MM.1S (cell line): Measurements from ENCODE around the gene MYL5.

Source experiments
- DNase-seq: peaks from one replicate; pipeline ENCODE4 v3.0.0-alpha.2; 2015
- H2AFZ ChIP-seq: fragments of 300-600 bp; sonication (generic); 2 replicates; pipeline ENCODE4 v1.6.0; 2016; ENCODE audit warnings: antibody characterized with exemption, low read length
- H3F3A ChIP-seq: fragments of 300-600 bp; sonication (generic); 2 replicates; pipeline ENCODE4 v1.6.1; 2016; ENCODE audit warnings: mild to moderate bottlenecking, antibody characterized with exemption, low read length, moderate library complexity, mixed read lengths; ENCODE audit not compliant: insufficient read depth
- H3K27ac ChIP-seq: fragments of 300-600 bp; sonication (generic); 2 replicates; pipeline ENCODE4 v1.5.1; 2016; ENCODE audit warnings: mild to moderate bottlenecking, low read length
- H3K27me3 ChIP-seq: fragments of 300-600 bp; sonication (generic); replicated peaks from 2 replicates; pipeline ENCODE4 v1.6.0; 2016; ENCODE audit warnings: low read length; ENCODE audit not compliant: insufficient read depth
- H3K36me3 ChIP-seq: fragments of 300-600 bp; sonication (generic); replicated peaks from 2 replicates; pipeline ENCODE4 v1.6.1; 2016; ENCODE audit warnings: mild to moderate bottlenecking, low read length, mixed read lengths; ENCODE audit not compliant: insufficient read depth
- H3K4me1 ChIP-seq: fragments of 300-600 bp; sonication (generic); 2 replicates; pipeline ENCODE4 v1.6.1; 2016; ENCODE audit warnings: low read length, mixed read lengths
- H3K4me2 ChIP-seq: fragments of 300-600 bp; sonication (generic); 2 replicates; pipeline ENCODE4 v1.6.0; 2016; ENCODE audit warnings: low read depth, low read length
- H3K4me3 ChIP-seq: fragments of 300-600 bp; sonication (generic); 2 replicates; pipeline ENCODE4 v1.5.1; 2016; ENCODE audit warnings: low read length, mixed read lengths
- H3K79me2 ChIP-seq: fragments of 300-600 bp; sonication (generic); 2 replicates; pipeline ENCODE4 v1.6.1; 2016; ENCODE audit warnings: mixed run types, low read length, mixed read lengths
- H3K9ac ChIP-seq: fragments of 300-600 bp; sonication (generic); 2 replicates; pipeline ENCODE4 v1.6.1; 2016; ENCODE audit warnings: low read length, mixed read lengths
- H3K9me2 ChIP-seq: fragments of 300-600 bp; sonication (generic); replicated peaks from 2 replicates; pipeline ENCODE4 v1.6.1; 2016; ENCODE audit warnings: mild to moderate bottlenecking, low read length, mixed read lengths; ENCODE audit not compliant: insufficient read depth
- H3K9me3 ChIP-seq: fragments of 300-600 bp; sonication (generic); replicated peaks from 2 replicates; pipeline ENCODE4 v1.6.1; 2016; ENCODE audit warnings: mild to moderate bottlenecking, low read length, mixed read lengths; ENCODE audit not compliant: insufficient read depth
- H4K20me1 ChIP-seq: fragments of 300-600 bp; sonication (generic); 2 replicates; pipeline ENCODE4 v1.6.1; 2016; ENCODE audit warnings: mild to moderate bottlenecking, low read length, moderate library complexity, mixed read lengths; ENCODE audit not compliant: insufficient read depth
- EZH2 ChIP-seq: fragments of 300-600 bp; sonication (generic); optimal IDR thresholded peaks from 2 replicates; pipeline ENCODE3; 2017; ENCODE audit warnings: low read depth, mild to moderate bottlenecking, antibody characterized with exemption, low read length, mixed read lengths
- EZH2phosphoT487 ChIP-seq: fragments of 300-600 bp; sonication (generic); IDR thresholded peaks from 2 replicates; pipeline ENCODE4 v1.6.1; 2018; ENCODE audit warnings: antibody characterized with exemption, low read length
- TF ChIP-seq, protein P1 (sequence below): fragments of 300-600 bp; sonication (generic); IDR thresholded peaks from 2 replicates; pipeline ENCODE4 v1.5.1; 2016; ENCODE audit warnings: antibody characterized with exemption, low read length, mixed read lengths

The MYL5 gene

DNA sequence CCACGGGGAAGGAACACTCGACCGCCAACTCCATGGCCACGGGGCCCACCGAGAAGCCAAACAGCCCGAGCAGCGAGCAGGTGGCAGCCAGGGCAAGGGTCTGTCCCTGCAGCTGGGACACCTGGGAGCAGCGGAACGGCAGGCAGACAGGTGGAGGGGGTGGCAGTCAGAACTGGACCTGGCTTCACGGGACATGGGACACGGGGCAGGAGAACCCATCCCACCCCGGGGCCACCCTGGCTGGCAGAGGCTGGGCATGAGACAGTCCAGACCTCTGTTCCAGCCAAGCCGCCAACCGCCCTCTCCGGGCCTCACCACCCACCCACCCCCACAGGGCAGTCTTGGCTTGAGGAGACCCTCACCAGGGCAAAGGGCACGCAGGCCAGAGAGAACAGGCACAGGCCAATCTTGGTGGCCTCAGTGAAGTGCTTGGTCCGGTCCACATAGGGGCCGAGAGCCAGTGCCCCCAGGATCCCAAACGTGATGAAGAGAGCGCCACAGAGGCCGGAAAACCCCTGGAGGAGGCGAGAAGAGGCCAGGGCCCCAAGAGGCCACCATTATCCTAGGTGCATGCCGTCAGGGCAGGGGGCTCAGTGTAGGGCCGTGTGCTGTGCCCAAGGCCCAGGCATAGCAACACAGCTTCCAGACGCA, 9.0 kb downstream of the MYL5 start:
- H2AFZ ChIP-seq = no peak overlapping the region
- no peaks in the 10 kb centered on the region for H4K20me1 ChIP-seq
- no peaks in the 10 kb centered on the region for H3K9me3 ChIP-seq
- H3K4me1 ChIP-seq = no peaks in the 10 kb centered on the region
- H3K79me2 ChIP-seq = no peaks in the 10 kb centered on the region
- TF ChIP-seq EZH2phosphoT487 = no peak
- DNase-seq = no peak
- no peak overlapping the region for H3K27ac ChIP-seq
- H3K4me3 ChIP-seq = no peak overlapping the region
- no peaks in the 10 kb centered on the region for H3K27me3 ChIP-seq
- H3K4me2 ChIP-seq = no peak overlapping the region
- no peaks in the 10 kb centered on the region for H3K9me2 ChIP-seq
- H3F3A ChIP-seq = no peaks in the 10 kb centered on the region
- no peak overlapping the region for H3K9ac ChIP-seq
- no peaks in the 10 kb centered on the region for H3K36me3 ChIP-seq

DNA sequence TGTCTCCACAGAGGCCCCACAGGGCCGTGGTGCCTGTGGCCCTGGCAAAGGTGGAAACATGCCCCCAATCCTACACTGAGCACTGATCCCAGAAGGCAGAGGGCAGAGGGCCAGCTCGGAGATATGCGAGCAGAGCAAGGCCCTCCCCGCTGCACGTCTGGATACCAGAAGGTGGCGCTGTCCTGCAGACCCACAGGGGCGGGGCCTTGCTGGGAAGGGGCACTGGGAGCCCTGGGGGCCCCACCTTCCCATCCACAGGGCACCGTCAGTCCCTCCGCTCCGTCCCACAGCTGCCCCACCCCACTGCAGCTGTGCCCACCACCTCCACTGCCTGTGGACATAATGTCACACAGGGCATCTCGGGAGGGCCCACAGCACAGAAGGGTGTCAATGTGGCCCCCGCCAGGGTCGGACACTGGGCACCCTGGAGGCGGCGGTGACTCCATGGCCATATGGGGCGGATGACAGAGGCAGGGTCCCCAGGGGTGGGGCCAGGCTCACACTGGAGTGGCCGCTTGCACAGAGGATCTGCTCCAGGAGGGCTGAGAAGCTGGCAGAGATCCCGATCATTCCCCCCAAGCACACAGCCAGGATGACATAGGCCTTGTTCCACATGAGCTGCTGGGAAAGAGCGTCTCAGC, 9.8 kb downstream of the MYL5 start:
- DNase-seq = no peak
- H3K27ac ChIP-seq = no peak overlapping the region

DNA sequence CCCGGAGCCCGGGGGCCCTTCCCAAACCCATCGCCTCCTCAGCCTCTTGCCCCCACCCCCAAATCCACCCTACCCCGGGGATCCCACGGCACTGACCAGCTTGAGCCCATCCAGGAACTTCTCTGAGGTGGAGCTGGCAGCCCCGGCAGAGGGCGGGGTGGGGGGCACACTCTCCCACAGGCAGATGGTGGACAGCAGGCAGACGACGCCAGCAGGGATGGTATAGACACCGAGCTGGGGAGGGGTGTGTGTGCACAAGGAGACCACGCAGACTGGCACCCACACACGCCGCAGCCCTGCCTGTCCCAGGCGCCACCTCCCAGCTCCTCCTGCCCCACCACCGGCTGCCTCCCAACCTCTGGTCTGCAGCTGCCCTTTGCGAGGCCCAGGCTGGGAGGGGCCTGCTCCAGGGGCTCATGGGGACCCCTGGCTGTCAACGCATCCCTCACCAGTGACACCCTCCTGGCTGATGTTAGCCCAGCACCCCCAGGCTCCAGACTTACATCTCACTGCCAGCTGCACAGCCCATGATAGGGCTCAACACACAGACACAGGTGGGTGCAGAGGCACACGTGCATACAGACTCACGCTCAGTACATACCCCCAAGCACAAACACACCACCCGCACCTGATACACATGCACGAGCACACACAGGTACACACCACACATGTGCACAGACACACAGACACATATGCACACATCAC, 10.4 kb downstream of the MYL5 start:
- H3K27me3 ChIP-seq = no peaks in the 10 kb centered on the region
- DNase-seq = no peak
- H3K4me2 ChIP-seq = no peak overlapping the region
- H3K9ac ChIP-seq = no peak overlapping the region
- no peak overlapping the region for H2AFZ ChIP-seq
- no peak overlapping the region for H3K27ac ChIP-seq
- H4K20me1 ChIP-seq = no peaks in the 10 kb centered on the region
- H3K9me2 ChIP-seq = no peaks in the 10 kb centered on the region
- H3F3A ChIP-seq = no peaks in the 10 kb centered on the region
- no peak overlapping the region for H3K4me3 ChIP-seq
- H3K79me2 ChIP-seq = no peaks in the 10 kb centered on the region
- H3K36me3 ChIP-seq = no peaks in the 10 kb centered on the region
- H3K4me1 ChIP-seq = no peaks in the 10 kb centered on the region
- no peak for TF ChIP-seq EZH2phosphoT487
- TF ChIP-seq, protein P1, sequence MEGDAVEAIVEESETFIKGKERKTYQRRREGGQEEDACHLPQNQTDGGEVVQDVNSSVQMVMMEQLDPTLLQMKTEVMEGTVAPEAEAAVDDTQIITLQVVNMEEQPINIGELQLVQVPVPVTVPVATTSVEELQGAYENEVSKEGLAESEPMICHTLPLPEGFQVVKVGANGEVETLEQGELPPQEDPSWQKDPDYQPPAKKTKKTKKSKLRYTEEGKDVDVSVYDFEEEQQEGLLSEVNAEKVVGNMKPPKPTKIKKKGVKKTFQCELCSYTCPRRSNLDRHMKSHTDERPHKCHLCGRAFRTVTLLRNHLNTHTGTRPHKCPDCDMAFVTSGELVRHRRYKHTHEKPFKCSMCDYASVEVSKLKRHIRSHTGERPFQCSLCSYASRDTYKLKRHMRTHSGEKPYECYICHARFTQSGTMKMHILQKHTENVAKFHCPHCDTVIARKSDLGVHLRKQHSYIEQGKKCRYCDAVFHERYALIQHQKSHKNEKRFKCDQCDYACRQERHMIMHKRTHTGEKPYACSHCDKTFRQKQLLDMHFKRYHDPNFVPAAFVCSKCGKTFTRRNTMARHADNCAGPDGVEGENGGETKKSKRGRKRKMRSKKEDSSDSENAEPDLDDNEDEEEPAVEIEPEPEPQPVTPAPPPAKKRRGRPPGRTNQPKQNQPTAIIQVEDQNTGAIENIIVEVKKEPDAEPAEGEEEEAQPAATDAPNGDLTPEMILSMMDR = no peak
- no peak for TF ChIP-seq EZH2
- no peaks in the 10 kb centered on the region for H3K9me3 ChIP-seq

More for the DNA sequence above, 9.8 kb downstream of the MYL5 start:
- Histone ChIP-seq H3K9ac (no peak overlapping the region), H2AFZ (no peak overlapping the region), H3K9me2 (no peaks in the 10 kb centered on the region), H3F3A (no peaks in the 10 kb centered on the region), H3K36me3 (no peaks in the 10 kb centered on the region), H3K4me1 (no peaks in the 10 kb centered on the region), H3K9me3 (no peaks in the 10 kb centered on the region), H3K4me2 (no peak overlapping the region), H3K4me3 (no peak overlapping the region), H4K20me1 (no peaks in the 10 kb centered on the region), H3K79me2 (no peaks in the 10 kb centered on the region), H3K27me3 (no peaks in the 10 kb centered on the region)
- TF ChIP-seq EZH2 (no peak), EZH2phosphoT487 (no peak)
- TF ChIP-seq, protein P1 = no peak
